ENCODE results near the gene REC114. TPM values are rescaled to one million over a fixed set of nuclear protein-coding genes. Genes with fewer than 3 reads are reported as not detected.

Gene REC114
- total RNA-seq, 2 donors from 2014 or later, result not detected

Other genes starting within 250 kb of the REC114 start
- gene HCN4, start 74.2 kb upstream of the REC114 start, total RNA-seq, result not detected
- gene NPTN, start 190.2 kb downstream of the REC114 start, total RNA-seq, result 10 to 100 TPM; 25.0 to 48.5 TPM
- not detected for gene CD276, start 241.2 kb downstream of the REC114 start, total RNA-seq

Measured in T-helper 17 cell (primary cell).